Measurements from ENCODE around the gene TARBP2. TPM values are rescaled to one million over a fixed set of nuclear protein-coding genes. Genes with fewer than 3 reads are reported as not detected.
A peak's percentile ranks its signal among the peaks of the same experiment; 100 is the strongest.

Gene TARBP2
- total and polyA plus RNA-seq, 7 donors = 7.6 to 23.3 (median 10.8) TPM

DNA sequence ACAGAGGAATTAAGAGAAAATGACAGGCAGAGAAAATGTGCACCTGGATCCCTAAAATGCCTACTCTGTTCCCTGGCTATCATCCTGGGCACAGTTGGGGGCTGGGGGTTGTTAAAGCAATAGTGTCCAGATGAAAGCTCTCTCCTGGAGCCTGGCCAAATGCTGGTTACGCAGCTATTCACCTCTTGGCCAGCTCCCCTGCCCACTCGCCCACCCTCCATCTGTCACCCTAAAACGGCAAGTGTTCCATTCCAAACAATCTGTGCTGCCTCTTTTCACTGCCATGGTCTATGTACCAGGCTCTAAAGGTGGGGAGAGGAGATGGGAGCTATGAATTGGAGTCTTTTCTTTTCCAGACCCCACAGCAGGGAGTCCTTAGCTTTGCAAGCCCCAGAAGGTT is 30.9 kb downstream of the TARBP2 start:
- H3K27me3 ChIP-seq (ENCODE audit: insufficient read depth in 3 of 3, low read length in 2 of 3) = no peaks in the 10 kb centered on the region
- H3K4me3 ChIP-seq = no peak overlapping the region
- no peak for TF ChIP-seq CTCF (IDR thresholded peaks at IDR 0.05)
- ATAC-seq (no peak), DNase-seq (no peak)
- no peaks in the 10 kb centered on the region for H3K9me3 ChIP-seq
- WGBS, 3 donors = 36 to 56% (median 38%) methylated on average over 3 of the region's 3 CpGs
- H3K4me1 ChIP-seq = no peaks in the 10 kb centered on the region
- H3K27ac ChIP-seq = no peak overlapping the region
- intact Hi-C loops (cut with DNase I) = no loop called here
- H3K36me3 ChIP-seq (ENCODE audit: insufficient read depth in 1 of 2, low read depth in 1 of 2) = peaks cover 22 to 99% of the 10 kb centered on the region in 2 donors

DNA sequence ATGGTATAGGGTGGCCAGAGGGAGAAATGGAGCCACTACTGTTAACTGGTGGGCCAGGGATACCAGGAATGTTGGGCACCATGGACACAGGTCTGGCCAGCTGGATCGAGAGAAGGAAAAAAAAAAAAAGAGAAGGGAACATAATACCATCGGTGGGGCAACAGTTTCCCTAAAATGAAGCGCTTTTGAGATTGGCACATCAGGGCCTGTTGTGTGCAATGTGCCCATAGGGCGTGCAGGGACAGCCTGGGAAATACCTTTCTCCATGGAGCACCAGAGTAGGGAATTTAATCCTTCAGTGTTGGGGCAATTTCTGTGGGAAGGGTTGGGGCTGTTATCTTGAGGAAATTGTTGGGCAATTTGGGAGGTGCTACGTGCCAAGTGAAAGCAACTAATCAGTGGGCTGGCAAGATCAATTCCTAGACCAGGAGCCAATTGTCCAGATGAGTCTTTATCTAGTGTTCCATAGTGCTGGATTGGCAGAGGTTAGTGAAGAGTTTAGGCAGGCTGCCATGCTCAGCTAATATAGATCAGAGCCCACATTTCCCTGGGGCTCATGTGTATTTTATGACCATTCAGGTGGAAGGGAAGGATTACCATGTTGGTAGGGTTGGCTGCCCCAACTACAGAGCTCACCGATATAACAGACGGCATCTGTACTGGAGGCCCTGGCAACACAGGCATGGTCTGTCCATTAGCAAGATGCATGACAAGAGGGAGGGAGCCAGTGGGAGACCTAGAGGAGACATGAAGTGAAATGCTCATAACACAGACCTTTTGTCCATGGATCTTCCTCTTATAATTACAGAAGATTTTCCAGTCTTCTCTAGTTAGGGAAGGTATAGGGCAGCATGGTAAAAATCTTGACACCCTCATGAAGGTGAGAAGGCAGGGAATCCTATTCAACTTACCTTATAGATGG is 31.7 kb downstream of the TARBP2 start:
- DNase-seq (no peak), ATAC-seq (peak in 2 of 4 donors; percentile 33 to 43)
- 67 to 77% (median 77%) methylated on average over 7 of the region's 7 CpGs for WGBS, 3 donors
- Histone ChIP-seq H3K27me3 (ENCODE audit: insufficient read depth in 3 of 3, low read length in 2 of 3) (no peaks in the 10 kb centered on the region), H3K36me3 (ENCODE audit: insufficient read depth in 1 of 2, low read depth in 1 of 2) (peaks cover 22 to 99% of the 10 kb centered on the region in 2 donors), H3K4me1 (no peaks in the 10 kb centered on the region), H3K9me3 (no peaks in the 10 kb centered on the region), H3K4me3 (no peak overlapping the region), H3K27ac (no peak overlapping the region)
- intact Hi-C loops (cut with DNase I) = no loop called here
- no peak for TF ChIP-seq CTCF (IDR thresholded peaks at IDR 0.05)

- intact Hi-C loops (cut with DNase I) = no loop called here
- Histone ChIP-seq H3K27me3 (ENCODE audit: insufficient read depth in 3 of 3, low read length in 2 of 3) (no peaks in the 10 kb centered on the region), H3K27ac (no peak overlapping the region), H3K4me1 (no peaks in the 10 kb centered on the region), H3K9me3 (no peaks in the 10 kb centered on the region), H3K36me3 (ENCODE audit: insufficient read depth in 1 of 2, low read depth in 1 of 2) (peaks cover 22 to 99% of the 10 kb centered on the region in 2 donors), H3K4me3 (no peak overlapping the region)
- 77 to 86% (median 78%) methylated on average over 2 of the region's 2 CpGs for WGBS, 3 donors
- DNase-seq (no peak), ATAC-seq (no peak)
- no peak for TF ChIP-seq CTCF (IDR thresholded peaks at IDR 0.05)
These were observed 32.4 kb downstream of the TARBP2 start for GRCh38 chr12:53533471-53533870.

DNA sequence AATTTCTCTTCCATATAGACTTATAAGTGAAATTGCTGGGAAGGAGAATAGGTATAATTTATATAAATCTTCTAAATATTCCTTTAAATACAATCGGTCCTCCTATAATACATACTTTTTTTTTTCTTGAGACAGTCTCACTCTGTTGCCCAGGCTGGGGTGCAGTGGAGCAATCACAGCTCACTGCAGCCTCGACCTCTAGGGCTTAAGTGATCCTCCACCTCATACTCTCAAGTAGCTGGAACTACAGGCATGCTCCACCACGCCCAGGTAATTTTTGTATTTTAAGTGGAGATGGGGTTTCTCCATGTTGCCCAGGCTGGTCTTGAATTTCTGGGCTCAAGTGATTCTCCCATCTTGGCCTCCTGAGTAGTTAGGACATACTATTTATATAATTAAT is 35.9 kb downstream of the TARBP2 start:
- Histone ChIP-seq H3K27me3 (ENCODE audit: insufficient read depth in 3 of 3, low read length in 2 of 3) (no peaks in the 10 kb centered on the region), H3K36me3 (ENCODE audit: insufficient read depth in 1 of 2, low read depth in 1 of 2) (peaks cover 16 to 100% of the 10 kb centered on the region in 2 donors), H3K9me3 (no peaks in the 10 kb centered on the region), H3K4me3 (no peak overlapping the region), H3K27ac (no peak overlapping the region), H3K4me1 (no peaks in the 10 kb centered on the region)
- TF ChIP-seq CTCF (IDR thresholded peaks at IDR 0.05) = no peak
- intact Hi-C loops (cut with DNase I) = no loop called here
- WGBS, 3 donors = 89 to 90% (median 89%) methylated on average over 3 of the region's 3 CpGs
- DNase-seq (no peak), ATAC-seq (no peak)
